ENCODE results near the gene PI16. TPM values are rescaled to one million over a fixed set of nuclear protein-coding genes. Genes with fewer than 3 reads are reported as not detected.

The PI16 gene
- total and polyA plus RNA-seq, 2 of the 13 experiments (the other 11 are each of a cell fraction or from before 2014, with no cell fraction given), result not detected

DNA sequence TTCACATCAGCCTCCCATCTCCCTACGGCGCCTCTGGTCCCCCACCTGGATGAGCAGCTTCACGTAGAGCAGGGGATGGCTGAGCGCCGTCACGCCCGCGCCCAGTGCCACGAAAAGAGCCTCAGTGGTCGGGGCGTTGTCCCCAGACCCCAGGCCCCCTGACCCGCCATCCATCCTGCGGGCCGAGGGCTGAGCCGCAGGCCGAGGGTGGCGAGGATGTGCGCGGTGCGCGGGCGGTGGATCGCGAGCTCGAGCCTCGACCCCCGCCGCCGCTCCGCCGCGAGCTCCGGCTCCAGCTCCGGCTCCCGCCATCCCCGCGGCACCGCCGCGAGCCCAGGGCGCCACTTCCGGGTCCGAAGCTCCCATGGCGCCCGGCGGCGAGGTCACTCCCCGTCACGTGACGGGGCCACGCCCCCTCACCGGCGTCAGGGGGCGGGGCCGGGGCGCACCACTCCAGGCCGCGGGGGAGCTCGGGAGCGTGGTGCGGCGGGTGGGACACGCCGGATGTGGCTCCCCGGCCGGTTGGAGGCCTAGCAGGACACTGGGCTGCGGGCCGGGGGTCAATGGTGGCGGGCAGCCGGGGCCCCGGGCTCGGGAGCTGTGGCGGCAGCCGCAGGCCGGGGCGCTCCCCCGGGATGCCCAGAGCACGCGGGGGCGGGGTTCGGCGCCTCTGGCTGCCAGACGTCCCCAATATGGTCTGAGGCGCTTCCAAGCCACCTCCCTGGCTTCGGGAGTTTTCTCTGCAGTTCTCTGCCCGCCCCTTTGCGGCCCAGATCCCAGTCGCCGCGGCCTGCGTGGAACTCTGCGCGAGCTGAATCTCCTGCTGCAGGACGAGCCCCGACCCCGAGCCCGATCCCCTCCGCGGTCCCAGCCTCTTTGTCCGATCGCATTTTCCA, 31.5 kb downstream of the PI16 start, which contains the start of gene MTCH1 (continued):
- TF ChIP-seq ZEB1 (IDR thresholded peaks at IDR 0.05; ENCODE audit: insufficient replicate concordance, low read depth) (no peak), MAZ (IDR thresholded peaks at IDR 0.05; ENCODE audit: borderline replicate concordance, low read depth, low read length) (peak; percentile 29; the same call in 1 of the 2 replicates), MAZ (CRISPR knock-in tag; IDR thresholded peaks at IDR 0.05; ENCODE audit: low read depth) (peak; percentile 91), CEBPG (CRISPR knock-in tag; IDR thresholded peaks at IDR 0.05) (no peak; the same call in 1 of the 2 replicates), POLR2AphosphoS5 (IDR thresholded peaks at IDR 0.05; ENCODE audit: low read depth, low read length) (peak; percentile 72), MTA3 (CRISPR knock-in tag; IDR thresholded peaks at IDR 0.05) (no peak), ZNF660 (CRISPR knock-in tag; IDR thresholded peaks at IDR 0.05; ENCODE audit: borderline replicate concordance, low read depth) (0 out of 2 replicates have a peak, but pooled peaks have one; percentile 52), ZNF274 (CRISPR knock-in tag; IDR thresholded peaks at IDR 0.05) (peak; percentile 55; the same call in 1 of the 2 replicates), NCOA1 (CRISPR knock-in tag; IDR thresholded peaks at IDR 0.05) (no peak; the same call in 1 of the 2 replicates), YY1 (IDR thresholded peaks at IDR 0.05; ENCODE audit: insufficient read depth, insufficient replicate concordance, low read depth, low read length) (peak; percentile 92), MAFK (conservative IDR thresholded peaks at IDR 0.05 in 1 of 2, IDR thresholded peaks at IDR 0.05 in 1 of 2; ENCODE audit: low read length in 2 of 2) (no peak), ZNF780A (CRISPR knock-in tag; IDR thresholded peaks at IDR 0.05) (peak; percentile 36), AGO1 (IDR thresholded peaks at IDR 0.05; ENCODE audit: low read depth, low read length, poor library complexity, severe bottlenecking) (peak; percentile 54), ZMAT5 (CRISPR knock-in tag; IDR thresholded peaks at IDR 0.05; ENCODE audit: borderline replicate concordance, low read depth) (no peak), ZBTB20 (CRISPR knock-in tag; IDR thresholded peaks at IDR 0.05; ENCODE audit: borderline replicate concordance, low read depth) (no peak; the same call in 1 of the 2 replicates), ZZZ3 (CRISPR knock-in tag; IDR thresholded peaks at IDR 0.05; ENCODE audit: borderline replicate concordance) (0 out of 2 replicates have a peak, but pooled peaks have one; percentile 43), TBP (CRISPR knock-in tag; IDR thresholded peaks at IDR 0.05) (no peak), ZNF441 (CRISPR knock-in tag; IDR thresholded peaks at IDR 0.05; ENCODE audit: borderline replicate concordance) (no peak; the same call in 1 of the 2 replicates), CBX1 (IDR thresholded peaks at IDR 0.05; ENCODE audit: low read depth) (no peak), ESRRA (CRISPR knock-in tag; IDR thresholded peaks at IDR 0.05; ENCODE audit: low read depth) (peak; percentile 72; the same call in 1 of the 2 replicates), TAF15 (IDR thresholded peaks at IDR 0.05; ENCODE audit: low read depth, low read length, poor library complexity, severe bottlenecking) (peak; percentile 21), ZNF556 (CRISPR knock-in tag; IDR thresholded peaks at IDR 0.05; ENCODE audit: borderline replicate concordance) (peak; percentile 94; the same call in 1 of the 2 replicates)
- TF ChIP-seq, protein P1, sequence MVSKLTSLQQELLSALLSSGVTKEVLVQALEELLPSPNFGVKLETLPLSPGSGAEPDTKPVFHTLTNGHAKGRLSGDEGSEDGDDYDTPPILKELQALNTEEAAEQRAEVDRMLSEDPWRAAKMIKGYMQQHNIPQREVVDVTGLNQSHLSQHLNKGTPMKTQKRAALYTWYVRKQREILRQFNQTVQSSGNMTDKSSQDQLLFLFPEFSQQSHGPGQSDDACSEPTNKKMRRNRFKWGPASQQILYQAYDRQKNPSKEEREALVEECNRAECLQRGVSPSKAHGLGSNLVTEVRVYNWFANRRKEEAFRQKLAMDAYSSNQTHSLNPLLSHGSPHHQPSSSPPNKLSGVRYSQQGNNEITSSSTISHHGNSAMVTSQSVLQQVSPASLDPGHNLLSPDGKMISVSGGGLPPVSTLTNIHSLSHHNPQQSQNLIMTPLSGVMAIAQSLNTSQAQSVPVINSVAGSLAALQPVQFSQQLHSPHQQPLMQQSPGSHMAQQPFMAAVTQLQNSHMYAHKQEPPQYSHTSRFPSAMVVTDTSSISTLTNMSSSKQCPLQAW (CRISPR knock-in tag; IDR thresholded peaks at IDR 0.05), result peak; percentile 53; the same call in 1 of the 2 replicates
- TF ChIP-seq, protein P2, sequence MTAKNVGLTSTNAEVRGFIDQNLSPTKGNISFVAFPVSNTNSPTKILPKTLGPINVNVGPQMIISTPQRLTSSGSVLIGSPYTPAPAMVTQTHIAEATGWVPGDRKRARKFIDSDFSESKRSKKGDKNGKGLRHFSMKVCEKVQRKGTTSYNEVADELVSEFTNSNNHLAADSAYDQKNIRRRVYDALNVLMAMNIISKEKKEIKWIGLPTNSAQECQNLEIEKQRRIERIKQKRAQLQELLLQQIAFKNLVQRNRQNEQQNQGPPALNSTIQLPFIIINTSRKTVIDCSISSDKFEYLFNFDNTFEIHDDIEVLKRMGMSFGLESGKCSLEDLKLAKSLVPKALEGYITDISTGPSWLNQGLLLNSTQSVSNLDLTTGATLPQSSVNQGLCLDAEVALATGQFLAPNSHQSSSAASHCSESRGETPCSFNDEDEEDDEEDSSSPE (CRISPR knock-in tag; IDR thresholded peaks at IDR 0.05), result peak; percentile 89
- TF ChIP-seq, protein P3, sequence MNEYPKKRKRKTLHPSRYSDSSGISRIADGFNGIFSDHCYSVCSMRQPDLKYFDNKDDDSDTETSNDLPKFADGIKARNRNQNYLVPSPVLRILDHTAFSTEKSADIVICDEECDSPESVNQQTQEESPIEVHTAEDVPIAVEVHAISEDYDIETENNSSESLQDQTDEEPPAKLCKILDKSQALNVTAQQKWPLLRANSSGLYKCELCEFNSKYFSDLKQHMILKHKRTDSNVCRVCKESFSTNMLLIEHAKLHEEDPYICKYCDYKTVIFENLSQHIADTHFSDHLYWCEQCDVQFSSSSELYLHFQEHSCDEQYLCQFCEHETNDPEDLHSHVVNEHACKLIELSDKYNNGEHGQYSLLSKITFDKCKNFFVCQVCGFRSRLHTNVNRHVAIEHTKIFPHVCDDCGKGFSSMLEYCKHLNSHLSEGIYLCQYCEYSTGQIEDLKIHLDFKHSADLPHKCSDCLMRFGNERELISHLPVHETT (CRISPR knock-in tag; conservative IDR thresholded peaks at IDR 0.05), result peak; percentile 88

All from HepG2 (cell line).